ENCODE data around the gene CTIF.

DNA sequence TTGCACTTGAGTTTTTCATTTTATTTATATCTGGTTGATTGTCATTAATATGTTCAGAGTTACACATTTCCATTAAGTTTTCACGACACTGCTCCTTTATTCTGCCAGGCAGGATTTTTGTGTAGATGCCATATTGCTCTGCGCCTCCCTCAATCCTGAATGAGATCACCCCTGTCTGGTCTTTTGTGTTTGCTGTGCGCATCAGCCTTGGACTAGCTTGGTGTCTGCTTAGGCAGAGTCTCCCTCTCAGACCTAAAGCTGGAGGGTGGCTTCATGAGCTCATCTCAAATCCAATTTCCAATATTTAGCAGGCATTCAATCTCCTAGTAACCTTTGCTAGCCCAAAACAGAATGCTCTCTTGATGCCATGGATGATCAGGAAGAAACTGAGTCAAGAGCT is 274.5 kb downstream of the CTIF start:
- TF ChIP-seq, protein P1, sequence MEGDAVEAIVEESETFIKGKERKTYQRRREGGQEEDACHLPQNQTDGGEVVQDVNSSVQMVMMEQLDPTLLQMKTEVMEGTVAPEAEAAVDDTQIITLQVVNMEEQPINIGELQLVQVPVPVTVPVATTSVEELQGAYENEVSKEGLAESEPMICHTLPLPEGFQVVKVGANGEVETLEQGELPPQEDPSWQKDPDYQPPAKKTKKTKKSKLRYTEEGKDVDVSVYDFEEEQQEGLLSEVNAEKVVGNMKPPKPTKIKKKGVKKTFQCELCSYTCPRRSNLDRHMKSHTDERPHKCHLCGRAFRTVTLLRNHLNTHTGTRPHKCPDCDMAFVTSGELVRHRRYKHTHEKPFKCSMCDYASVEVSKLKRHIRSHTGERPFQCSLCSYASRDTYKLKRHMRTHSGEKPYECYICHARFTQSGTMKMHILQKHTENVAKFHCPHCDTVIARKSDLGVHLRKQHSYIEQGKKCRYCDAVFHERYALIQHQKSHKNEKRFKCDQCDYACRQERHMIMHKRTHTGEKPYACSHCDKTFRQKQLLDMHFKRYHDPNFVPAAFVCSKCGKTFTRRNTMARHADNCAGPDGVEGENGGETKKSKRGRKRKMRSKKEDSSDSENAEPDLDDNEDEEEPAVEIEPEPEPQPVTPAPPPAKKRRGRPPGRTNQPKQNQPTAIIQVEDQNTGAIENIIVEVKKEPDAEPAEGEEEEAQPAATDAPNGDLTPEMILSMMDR (IDR thresholded peaks at IDR 0.05), result no peak
- TF ChIP-seq POLR2AphosphoS5 (IDR thresholded peaks at IDR 0.05), result no peak
